ENCODE data around the gene TGOLN2. TPM values are rescaled to one million over a fixed set of nuclear protein-coding genes. Genes with fewer than 3 reads are reported as not detected.
"Not testable (repeated sequence)": the region's sequence is repeated elsewhere in the genome, so short reads cannot be mapped to it uniquely, and the experiment has no call there.

The TGOLN2 gene
- total RNA-seq, 2 experiments from 2014 or later = 82.2 to 85.4 TPM

GRCh38 chr2:85318222-85319074 is 9.3 kb downstream of the TGOLN2 start:
- POLR2A ChIA-PET = interaction anchor here (0.8 to 2.4 kb wide), 3 partner anchors 9 to 220 kb away, joined by 4 to 14 read pairs (median 5); partner anchors contain the start of genes ELMOD3, MAT2A, RETSAT and TGOLN2
- CTCF ChIA-PET = interaction anchor here (1.6 to 2.8 kb wide), 2 partner anchors 8 to 9 kb away, joined by 8 to 11 read pairs; partner anchors contain the start of gene TGOLN2

GRCh38 chr2:85315921-85316320 is 11.9 kb downstream of the TGOLN2 start:
- POLR2A ChIA-PET, CTCF ChIA-PET: not testable (repeated sequence)

DNA sequence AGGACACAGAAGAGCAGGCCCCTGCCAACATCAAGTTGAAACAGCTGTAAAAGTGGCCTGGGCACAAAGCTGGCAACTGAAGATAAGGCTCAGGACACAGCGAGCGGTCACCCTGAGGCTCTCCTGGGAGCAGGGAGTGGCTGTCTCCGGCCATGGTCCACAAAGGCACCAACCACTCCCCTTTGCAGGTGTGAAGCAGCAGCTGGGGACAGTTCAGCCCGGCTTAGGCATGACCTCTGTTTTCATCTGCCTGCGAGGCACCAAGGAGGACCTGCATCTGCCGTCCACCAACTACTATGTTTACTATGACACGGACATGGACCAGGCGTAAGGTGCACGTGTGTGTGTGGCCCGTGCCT is 12.9 kb downstream of the TGOLN2 start:
- POLR2A ChIA-PET = interaction anchor here (1.4 kb wide), 1 partner anchor 10 kb away, joined by 4 read pairs; no protein-coding TSS in a partner anchor
- CTCF ChIA-PET = no interaction called here

GRCh38 chr2:85312404-85312803 is 15.4 kb downstream of the TGOLN2 start:
- POLR2A ChIA-PET = no interaction called here
- CTCF ChIA-PET = interaction anchor here (1.6 kb wide), 1 partner anchor 11 kb away, joined by 6 read pairs; no protein-coding TSS in a partner anchor

DNA sequence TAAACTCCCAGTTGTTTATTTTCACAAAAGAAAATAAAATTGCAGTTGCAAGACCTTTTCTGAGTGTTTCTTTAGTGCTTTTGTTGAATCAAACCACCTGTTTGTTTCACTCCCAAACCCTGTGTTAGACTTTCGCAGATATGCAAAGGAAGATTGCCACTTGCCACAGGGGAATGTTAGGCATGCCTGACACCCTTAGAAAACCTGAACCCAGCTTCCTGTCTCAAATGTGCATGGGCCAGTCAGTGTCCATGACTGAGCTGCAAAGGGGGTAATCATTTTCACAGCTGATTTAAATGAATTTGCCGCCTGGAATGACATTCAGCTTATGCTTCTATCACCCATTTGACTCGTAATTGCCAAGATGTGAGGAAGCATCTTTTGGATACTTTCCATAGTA is 17.5 kb downstream of the TGOLN2 start:
- CTCF ChIA-PET = interaction anchor here (1.0 to 2.4 kb wide), 2 partner anchors 8 to 9 kb away, joined by 4 to 8 read pairs; no protein-coding TSS in a partner anchor
- POLR2A ChIA-PET = no interaction called here

- POLR2A ChIA-PET = interaction anchor here (1.2 kb wide), 1 partner anchor 17 kb away, joined by 5 read pairs; the partner anchor contains the start of gene TGOLN2
- CTCF ChIA-PET = interaction anchor here (0.7 to 2.4 kb wide), 3 partner anchors 9 to 17 kb away, joined by 3 to 8 read pairs (median 4); no protein-coding TSS in a partner anchor
Measured at GRCh38 chr2:85309699-85310321, 18.0 kb downstream of the TGOLN2 start.

DNA sequence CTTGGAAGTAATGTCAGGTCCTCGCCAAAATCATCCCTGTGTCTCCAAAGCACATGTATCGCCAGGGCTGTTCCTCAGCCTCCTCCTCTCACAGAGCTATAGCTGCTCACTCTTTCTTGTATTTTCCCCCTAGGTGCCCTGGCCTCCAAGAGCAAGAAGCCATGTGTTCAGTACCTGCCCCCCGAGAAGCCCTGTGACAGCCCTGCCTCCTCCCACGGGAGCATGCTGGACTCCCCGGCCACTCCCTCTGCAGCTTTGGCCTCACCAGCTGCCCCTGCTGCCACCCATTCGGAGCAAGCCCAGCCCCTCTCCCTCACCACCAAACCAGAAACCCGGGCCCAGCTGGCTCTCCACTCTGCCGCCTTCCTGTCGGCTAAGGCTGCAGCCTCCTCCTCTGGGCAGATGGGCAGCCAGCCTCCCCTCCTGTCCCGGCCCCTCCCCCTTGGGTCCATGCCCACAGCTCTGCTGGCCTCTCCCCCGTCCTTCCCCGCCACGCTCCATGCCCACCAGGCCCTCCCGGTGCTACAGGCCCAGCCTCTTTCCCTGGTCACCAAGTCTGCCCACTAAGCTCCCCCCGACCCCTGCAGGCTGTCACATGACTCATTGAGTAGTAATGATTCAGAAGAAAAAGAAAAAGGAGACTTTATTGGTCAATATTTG is 18.8 kb downstream of the TGOLN2 start:
- ChIA-PET CTCF (interaction anchor here (0.7 to 2.4 kb wide), 2 partner anchors 10 to 18 kb away, joined by 3 to 8 read pairs; no protein-coding TSS in a partner anchor), POLR2A (interaction anchor here (1.2 kb wide), 1 partner anchor 18 kb away, joined by 5 read pairs; the partner anchor contains the start of gene TGOLN2)

- CTCF ChIA-PET = interaction anchor here (2.4 kb wide), 1 partner anchor 11 kb away, joined by 8 read pairs; no protein-coding TSS in a partner anchor
Measured at GRCh38 chr2:85308201-85308600, 19.6 kb downstream of the TGOLN2 start.

GRCh38 chr2:85307527-85307897 is 20.3 kb downstream of the TGOLN2 start:
- POLR2A ChIA-PET = interaction anchor here (0.6 kb wide), 1 partner anchor 346 kb away, joined by 3 read pairs; no protein-coding TSS in a partner anchor
- CTCF ChIA-PET = interaction anchor here (1.1 kb wide), 1 partner anchor 9 kb away, joined by 6 read pairs; no protein-coding TSS in a partner anchor

More at GRCh38 chr2:85308201-85308600, 19.6 kb downstream of the TGOLN2 start:
- POLR2A ChIA-PET = no interaction called here

DNA sequence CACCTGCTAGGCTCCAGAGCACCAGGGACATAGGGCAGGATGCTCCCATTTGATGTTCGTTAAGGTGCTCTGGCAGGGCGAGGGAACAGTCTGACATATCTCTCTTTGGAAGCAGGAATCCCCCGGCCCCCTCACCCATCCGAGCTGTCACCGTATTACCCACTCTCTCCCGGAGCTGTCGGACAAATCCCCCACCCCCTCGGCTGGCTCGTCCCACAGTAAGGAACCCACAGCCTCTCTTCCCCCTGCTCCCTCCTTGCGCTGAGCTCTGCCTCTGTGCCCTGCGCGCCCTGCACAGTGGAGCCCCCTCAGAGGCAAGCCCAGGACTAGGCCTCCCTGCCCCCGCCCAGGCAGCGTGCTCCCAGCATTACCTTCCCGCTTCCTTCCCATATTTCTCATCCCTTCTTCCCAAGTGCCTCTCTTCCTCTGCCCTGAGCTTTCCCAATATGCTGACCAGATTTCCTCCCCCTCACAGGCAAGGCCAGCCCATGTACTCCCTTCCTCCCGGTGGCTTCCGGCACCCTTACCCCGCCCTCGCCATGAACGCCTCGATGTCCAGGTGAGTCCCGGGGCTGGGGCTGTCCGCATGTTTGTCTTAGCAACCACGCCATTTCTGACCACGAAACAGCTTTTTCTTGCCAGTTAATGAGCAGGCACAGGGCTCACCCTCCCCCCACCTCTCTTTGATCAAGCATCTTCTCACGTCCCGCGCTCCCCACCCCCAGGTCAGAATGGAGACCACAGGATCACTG is 23.8 kb downstream of the TGOLN2 start:
- POLR2A ChIA-PET = interaction anchor here (0.7 kb wide), 1 partner anchor 178 kb away, joined by 3 read pairs; no protein-coding TSS in a partner anchor

DNA sequence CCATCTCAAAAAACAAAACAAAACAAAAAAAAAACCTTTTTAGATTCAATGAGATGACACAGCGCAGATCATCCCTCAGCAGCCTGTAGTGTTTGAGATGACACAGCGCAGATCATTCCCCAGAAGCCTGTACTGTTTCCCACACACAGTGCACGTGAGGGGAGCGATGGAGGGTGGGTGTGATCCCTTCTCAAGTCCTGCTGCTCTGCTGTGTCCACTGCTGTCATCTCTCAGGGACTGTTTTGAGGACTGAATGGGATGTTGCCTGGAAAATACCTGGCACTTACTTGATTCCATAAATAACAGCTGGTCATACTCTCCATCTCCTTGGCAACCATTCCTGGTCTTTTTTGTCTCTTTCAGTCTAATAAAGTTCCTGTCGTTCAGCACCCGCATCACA is 25.7 kb downstream of the TGOLN2 start:
- ChIA-PET POLR2A (no interaction called here), CTCF (no interaction called here)

More for the DNA sequence above, 23.8 kb downstream of the TGOLN2 start:
- CTCF ChIA-PET = interaction anchor here (1.3 kb wide), 1 partner anchor 37 kb away, joined by 4 read pairs; no protein-coding TSS in a partner anchor

DNA sequence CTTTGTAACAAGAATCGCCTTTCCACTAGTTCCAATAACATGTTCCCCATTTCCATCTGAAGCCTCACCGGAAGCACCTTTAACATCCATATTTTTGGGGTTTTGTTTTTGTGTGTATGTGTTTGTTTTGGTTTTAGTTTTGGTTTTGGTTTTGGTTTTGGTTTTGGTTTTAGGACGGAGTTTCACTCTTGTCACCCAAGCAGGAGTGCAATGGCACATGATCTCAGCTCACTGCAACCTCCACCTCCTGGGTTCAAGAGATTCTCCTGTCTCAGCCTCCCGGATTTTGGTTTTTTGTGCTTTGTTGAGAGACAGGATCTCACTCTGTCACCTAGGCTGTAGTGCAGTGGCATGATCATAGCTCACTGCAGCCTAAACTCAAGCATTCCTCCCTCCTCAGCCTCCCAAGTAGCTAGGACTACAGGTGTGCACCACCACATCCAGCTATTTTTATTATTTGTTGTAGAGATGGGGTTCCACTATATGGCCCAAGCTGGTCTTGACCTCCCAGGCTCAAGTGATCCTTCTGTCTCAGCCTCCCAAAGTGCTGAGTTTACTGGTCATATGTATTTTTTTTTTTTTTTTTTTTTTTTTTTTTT is 36.3 kb downstream of the TGOLN2 start:
- CTCF ChIA-PET = interaction anchor here (0.6 to 1.2 kb wide), 3 partner anchors 9 to 366 kb away, joined by 3 to 5 read pairs (median 3); no protein-coding TSS in a partner anchor
- POLR2A ChIA-PET = no interaction called here

- POLR2A ChIA-PET = no interaction called here
- CTCF ChIA-PET = no interaction called here
Measured at GRCh38 chr2:85288244-85288725, 39.5 kb downstream of the TGOLN2 start.

- ChIA-PET CTCF (interaction anchor here (1.3 kb wide), 1 partner anchor 13 kb away, joined by 4 read pairs; no protein-coding TSS in a partner anchor), POLR2A (no interaction called here)
Measured at GRCh38 chr2:85287721-85288120, 40.1 kb downstream of the TGOLN2 start.

- ChIA-PET POLR2A (no interaction called here), CTCF (interaction anchor here (1.3 kb wide), 1 partner anchor 13 kb away, joined by 4 read pairs; no protein-coding TSS in a partner anchor)
Measured at GRCh38 chr2:85286918-85287317, 40.9 kb downstream of the TGOLN2 start.

DNA sequence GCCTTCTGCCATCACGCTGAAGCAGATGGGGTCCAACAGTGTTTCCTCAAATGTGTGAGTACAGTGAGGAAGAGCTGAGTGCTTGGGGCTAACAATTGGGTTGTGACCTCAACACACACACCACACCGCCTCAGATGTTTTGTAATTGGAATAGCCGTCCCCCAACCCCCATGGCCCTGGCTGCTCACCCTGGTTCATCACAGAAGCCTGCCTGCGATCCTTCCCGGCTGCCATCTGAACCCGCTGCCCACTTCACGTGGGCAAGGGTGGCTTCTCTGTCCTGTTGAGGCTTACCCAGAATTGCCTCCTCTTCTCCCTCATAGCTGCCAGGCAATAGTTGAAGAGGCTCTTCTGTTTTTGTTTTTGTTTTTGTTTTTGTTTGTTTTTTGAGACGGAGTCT is 44.1 kb downstream of the TGOLN2 start:
- ChIA-PET CTCF (interaction anchor here (2.3 kb wide), 1 partner anchor 10 kb away, joined by 5 read pairs; no protein-coding TSS in a partner anchor), POLR2A (no interaction called here)

DNA sequence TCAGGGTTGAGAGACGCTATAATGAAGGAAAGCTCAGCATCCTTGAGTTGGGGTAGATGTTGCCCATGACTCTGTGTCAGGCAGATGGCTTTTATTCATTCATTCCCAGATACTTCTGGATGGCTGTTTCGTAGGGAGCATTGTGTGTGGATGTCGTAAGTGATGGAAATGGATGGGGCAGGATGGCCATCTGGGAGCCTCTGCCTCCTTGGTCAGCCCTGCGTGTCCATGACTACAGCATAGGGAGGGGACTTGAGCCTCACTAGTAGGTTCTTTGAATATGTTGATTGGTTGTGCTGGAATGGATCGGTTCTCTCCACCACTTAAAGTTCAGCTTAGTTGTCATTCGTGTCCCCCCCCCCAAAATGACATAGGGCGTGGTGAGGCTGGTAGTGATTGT is 44.9 kb downstream of the TGOLN2 start:
- ChIA-PET CTCF (no interaction called here), POLR2A (no interaction called here)

- ChIA-PET POLR2A (no interaction called here), CTCF (no interaction called here)
Measured at GRCh38 chr2:85281553-85281952, 46.2 kb downstream of the TGOLN2 start.

Measured in activated CD8-positive, alpha-beta memory T cell treated with anti-CD3 and anti-CD28 coated beads for 36 hours (primary cell).